ENCODE measurements around the gene STARD10.
A peak's percentile ranks its signal among the peaks of the same experiment; 100 is the strongest.

STARD10 gene

GRCh38 chr11:72723508-72723907 is 70.3 kb downstream of the STARD10 start:
- DNase-seq: no peak

GRCh38 chr11:72722050-72722748 is 71.6 kb downstream of the STARD10 start:
- DNase-seq: peak; percentile 91

GRCh38 chr11:72721689-72722049 is 72.2 kb downstream of the STARD10 start:
- DNase-seq: peak; percentile 28

GRCh38 chr11:72721276-72721675 is 72.6 kb downstream of the STARD10 start:
- DNase-seq: no peak

DNA sequence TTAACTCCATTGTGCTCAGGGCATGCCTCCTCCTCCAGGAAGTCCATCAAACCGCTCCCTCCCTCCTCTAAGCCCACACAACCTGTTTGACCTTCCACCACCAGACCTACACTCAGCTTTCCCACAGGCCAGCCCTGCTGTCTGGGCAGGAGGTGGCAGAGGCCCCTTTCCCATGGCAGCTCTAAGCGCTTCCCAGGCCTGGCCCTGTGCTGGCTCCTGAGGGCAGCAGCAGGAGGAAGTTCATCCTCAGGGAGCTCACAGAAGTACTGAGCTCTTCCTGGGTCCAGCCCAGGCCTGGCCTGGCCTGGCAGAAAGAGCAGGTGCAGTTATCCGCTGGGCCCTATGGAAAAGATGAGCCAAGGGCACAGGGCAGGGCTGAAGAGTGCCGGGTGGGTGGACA is 73.1 kb downstream of the STARD10 start:
- no peak for DNase-seq

DNA sequence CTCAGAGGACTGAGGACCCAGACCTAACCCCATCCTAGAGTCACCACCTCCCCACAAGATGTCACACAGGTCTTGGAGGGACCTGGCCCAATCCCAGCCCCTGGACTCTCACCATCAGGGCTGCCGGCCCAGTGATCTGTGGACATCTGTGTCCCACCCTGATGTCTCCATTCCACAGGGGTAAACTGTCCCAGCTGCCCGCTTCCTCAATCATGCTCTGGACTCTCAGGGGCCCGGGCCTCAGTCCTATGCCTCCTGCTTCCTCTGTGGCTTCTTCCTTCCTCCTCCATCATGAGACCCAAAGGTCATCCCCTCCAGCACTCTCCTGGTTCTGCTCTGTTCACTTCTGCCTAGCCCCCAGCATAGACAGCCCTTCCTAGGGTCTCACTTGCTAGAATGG is 73.8 kb downstream of the STARD10 start:
- no peak for DNase-seq

DNA sequence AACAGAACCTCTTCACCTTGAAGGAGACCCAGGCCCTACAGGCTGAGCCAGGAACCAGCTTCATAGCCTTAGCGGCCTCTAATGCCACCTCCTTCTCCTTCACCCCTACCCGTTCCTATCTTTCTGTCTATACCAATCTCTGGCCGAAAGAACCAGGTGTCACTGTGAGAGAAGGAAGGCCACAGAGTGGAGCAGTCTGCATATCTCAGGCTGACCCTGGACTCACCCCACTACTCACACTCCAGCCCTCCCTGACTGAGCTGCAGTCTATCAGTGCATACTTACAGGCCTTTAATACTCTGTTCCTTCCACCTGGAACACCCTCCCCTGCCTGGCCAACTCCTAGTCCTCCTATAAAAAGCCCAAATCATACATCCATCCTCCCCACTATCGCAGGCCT is 74.3 kb downstream of the STARD10 start:
- no peak for DNase-seq

DNA sequence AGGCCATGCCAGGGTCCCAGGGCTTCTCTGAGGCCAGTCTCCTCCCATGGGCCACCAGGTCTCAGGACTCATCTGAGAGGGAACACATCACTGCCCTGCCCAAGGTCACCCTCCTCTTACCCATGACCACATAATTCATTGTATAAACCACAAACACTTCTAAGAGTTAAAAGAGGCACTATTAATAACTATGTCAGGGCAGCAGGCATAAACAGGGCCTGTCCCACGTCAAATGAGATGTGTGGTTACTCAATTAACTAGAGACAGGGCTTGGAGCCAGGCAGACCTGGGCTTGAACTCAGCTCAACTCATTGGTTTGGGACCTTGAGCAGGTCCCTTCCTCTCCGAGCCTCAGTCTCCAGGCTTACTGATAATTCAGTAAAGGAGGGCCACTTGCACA is 74.7 kb downstream of the STARD10 start:
- no peak for DNase-seq

DNA sequence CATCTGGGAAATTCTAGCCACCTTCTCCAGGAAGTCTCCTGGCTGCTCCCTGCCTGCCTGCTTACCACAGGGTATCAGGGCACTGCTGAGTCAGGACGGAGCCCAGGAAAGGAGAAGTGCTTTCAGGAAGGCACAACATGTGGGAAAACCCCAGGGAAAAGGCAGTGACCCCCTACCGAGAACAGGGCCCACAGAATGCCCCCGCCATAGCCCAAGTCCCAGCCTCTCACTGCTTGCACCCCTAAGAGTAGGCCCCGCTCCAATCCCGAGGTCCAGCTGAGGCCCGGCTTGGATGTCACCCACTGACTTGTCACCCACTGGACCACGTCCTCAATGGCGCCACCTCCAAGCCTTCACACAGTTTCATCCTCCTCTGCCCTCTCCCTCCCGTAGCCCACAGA is 75.7 kb downstream of the STARD10 start:
- DNase-seq: no peak

GRCh38 chr11:72716788-72717435 is 76.9 kb downstream of the STARD10 start:
- DNase-seq: no peak

DNA sequence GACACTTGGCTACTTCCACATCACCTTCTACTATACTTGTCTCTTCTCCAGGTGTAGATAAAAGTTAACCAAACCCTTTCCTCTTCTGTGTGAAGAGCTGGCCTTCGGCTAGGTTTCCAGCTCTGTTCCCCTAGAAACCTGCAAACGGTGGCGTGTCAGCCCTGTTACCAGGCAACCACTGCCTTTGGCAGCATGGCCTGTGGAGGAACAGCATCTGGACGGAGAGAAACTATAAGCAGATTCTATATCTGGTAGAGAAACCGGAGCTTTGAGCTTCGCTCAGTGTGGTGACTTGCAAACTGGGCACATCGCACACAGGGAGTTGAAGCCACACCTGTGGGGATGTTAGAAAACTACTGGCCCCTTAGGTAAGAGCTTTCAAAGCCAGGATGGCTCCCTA is 77.6 kb downstream of the STARD10 start:
- DNase-seq: no peak

DNA sequence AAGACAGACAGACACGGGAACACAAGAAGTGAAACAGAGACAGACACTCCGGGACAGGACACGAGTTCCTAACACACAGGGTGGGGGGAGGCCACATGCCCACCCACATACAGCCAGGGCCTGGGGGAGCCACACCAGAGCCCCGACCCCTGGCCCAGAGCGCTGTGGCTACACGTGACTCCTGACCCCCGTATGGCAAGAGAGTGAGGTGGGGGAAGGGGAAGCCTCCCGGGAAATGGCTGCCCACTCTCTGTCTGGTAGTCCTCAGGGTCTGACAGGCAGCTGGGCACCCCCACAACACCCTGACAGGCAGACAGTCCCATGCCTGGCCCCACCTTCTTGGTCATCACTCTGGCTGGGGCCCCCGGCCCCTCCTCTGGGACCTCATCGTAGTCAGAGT is 81.0 kb downstream of the STARD10 start:
- DNase-seq: no peak

DNA sequence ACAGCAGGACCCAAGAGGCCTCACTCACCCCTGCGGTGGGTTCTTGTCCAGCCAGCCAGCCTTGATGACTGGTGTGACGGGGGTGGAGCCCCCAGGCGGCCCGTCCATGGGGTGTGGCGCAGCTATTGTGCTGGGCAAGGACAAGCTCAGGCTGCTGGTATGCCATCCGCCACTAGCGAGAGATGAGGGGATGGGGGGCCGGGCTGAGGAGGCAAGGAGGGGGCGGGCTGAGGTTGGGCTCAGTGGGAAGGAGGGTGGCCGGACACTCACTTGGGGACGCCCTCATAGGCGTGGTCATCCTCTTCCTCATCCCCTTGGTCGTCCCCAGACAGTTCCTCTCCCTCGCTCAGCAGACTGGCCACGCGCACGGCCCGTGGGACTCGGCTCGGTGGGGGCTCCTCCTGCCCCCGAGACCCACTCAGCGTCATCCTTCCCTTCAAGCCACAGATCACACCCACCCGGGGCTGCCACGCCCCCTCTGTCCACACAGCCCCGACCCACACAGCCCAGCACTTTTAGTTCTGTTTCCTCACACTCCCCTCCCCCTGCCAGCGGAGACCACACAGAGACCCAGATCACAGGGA is 81.6 kb downstream of the STARD10 start:
- DNase-seq: no peak

- no peak for DNase-seq
Measured at GRCh38 chr11:72711141-72711540, 82.7 kb downstream of the STARD10 start.

GRCh38 chr11:72710278-72710677 is 83.6 kb downstream of the STARD10 start:
- no peak for DNase-seq

DNA sequence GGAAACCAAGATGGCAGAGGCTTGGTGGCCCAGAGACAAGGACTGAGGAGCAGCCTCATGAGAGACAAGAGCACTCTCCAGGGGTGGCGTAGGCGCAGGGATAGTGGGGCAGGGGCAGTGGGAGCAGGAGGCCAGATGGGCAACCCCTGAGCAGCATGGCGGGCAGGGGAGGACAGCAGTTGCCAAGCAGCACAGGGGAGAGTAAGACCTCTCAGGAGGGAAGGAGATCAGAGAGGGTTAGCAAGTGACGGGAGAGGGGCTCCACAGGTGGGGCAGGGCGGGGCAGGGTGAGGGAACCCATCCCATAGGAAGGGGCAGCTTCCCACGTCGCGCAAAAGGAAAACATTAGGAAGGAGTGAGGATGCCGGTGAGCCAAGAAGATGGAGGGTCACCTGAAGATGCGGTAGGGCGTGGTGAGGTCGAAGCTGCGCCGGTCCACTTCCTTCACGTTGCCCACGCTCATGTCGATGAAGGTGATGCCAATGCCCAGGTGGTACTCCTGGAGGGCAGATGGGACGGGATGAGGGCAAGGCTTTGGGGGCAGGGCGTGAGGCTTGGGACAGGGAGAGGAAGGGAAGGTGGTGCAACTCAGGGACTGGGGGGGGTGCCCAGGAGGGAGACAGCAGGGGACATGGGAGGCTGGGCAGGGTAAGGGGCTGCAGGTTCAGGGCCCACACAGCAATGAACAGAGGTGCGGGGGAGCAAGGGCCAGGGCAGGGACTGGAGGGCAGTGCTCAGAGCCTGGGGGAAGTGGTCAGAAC is 84.2 kb downstream of the STARD10 start:
- no peak for DNase-seq

DNA sequence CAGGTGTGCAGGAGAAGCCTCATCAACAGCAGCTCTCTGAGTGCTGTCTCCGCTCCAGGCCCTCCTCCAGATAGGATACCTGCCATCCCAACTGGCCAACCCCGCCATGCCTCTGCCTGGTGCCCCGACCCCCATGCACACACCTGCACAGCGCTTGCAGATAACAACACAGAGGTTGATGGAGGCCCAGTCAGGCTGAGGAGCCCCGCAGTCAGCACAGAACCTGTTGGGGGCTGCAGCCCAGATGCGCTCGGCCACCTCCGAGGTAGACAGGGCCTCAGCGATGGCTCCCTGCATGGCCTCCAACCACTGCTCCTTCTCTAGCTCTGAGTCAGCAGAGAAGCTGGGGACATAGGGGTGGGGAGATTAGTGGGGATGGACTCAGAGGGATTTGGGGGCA is 86.8 kb downstream of the STARD10 start:
- DNase-seq: no peak

GRCh38 chr11:72706579-72706978 is 87.3 kb downstream of the STARD10 start:
- no peak for DNase-seq

DNA sequence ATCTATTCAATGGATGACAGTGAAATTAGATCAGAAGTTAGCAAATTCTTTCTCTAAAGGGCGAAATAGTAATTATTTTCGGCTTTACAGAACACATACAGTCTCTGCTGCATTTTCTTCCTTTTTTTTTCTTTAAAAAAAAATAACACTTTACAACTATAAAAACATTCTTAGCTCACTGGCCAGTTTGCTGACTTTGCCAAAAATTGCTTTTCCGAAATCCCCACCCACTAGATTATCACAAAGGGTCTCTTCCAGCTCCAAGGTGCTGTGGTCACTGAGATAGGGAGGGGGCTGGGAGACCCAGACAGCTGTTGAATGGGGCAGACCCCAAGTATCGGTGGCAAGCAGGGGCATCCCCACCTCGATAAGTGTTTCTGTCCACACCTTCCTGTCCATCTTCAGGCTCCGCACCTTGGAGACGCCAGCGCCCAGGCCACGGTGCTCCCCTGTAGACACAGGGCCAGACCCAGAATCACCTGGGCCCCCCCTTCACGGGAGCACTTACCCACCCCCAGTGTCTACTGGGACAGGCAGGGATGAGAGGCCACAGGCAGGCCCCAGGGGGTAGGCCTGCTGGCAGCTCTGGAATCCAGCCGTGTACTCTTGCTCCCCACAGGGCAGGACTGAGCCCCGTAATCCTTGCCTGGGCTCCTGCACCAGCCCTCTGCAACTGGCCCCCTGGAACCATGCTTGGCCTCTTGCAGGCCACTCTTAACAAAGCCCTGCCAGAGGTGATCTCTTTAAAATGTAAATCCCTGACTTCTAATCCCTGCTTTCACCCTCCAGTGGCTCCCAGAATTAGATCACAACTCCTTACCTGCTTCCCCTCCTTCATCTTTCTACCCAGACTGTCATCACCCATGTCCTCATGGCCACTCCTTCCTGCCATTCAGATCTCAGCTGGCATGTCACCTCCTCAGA is 88.1 kb downstream of the STARD10 start:
- no peak for DNase-seq

DNA sequence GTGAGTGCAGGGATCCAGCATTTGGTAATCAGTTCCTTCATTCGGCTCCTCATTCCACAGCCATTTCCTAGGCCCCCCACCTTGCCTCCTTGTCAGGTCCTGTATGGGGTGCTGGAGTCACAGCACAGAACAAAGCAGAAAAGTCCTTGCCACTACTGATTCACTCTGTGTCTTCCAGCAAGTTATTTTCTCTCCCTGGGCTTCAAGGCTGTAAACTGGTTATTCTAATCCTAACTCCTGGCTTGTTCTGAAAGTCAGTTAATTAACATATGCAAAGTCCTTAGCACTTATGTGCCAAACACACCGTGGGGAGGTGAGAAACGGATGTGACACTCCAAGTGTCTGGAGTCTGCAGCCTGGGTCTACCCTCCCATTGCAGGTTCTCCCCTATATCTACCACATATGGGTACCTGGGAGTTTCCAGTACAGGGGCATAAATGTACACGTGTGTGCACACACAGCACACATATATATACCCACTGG is 89.0 kb downstream of the STARD10 start:
- no peak for DNase-seq

All from activated CD4-positive, alpha-beta T cell treated with anti-CD3 and anti-CD28 coated beads, Interleukin-10, Interleukin-2, amounts not matched to agents 100 ng/mL and 50 ng/mL, durations not matched to agents 16 hours and 8 hours (primary cell).